ENCODE data around the gene COPB2. TPM values are rescaled to one million over a fixed set of nuclear protein-coding genes. Genes with fewer than 3 reads are reported as not detected.

COPB2 gene
- total and polyA plus RNA-seq, 2 of the 4 experiments (the other 2 are of a cell fraction), result 179 to 363 TPM

GRCh38 chr3:139354661-139355060 is 34.8 kb downstream of the COPB2 start:
- DNase-seq (no peak), ATAC-seq (ENCODE audit: low read depth) (no peak)
- Histone ChIP-seq H3K4me2 (ENCODE audit: low read depth, low read length) (no peak overlapping the region), H4K8ac (ENCODE audit: low read depth in 2 of 2, low read length in 2 of 2) (no peak overlapping the region), H3K23ac (ENCODE audit: low read depth, low read length) (no peak overlapping the region), H3K36me3 (ENCODE audit: control insufficient read depth, insufficient read depth, low read length) (peaks cover 45% of the 10 kb centered on the region), H3K14ac (replicated peaks; ENCODE audit: low read depth, low read length) (no peak overlapping the region), H3K4me3 (ENCODE audit: insufficient read depth, low read depth, low read length) (no peak overlapping the region), H3K18ac (ENCODE audit: low read depth, low read length) (no peak overlapping the region), H3K4ac (ENCODE audit: low read depth, low read length) (no peak overlapping the region), H4K5ac (ENCODE audit: low read depth, low read length) (no peak overlapping the region; the same call in 1 of the 2 replicates), H2AK9ac (replicated peaks; ENCODE audit: low read depth, low read length, poor library complexity) (no peak overlapping the region), H2AFZ (replicated peaks; ENCODE audit: low read length, poor library complexity) (no peak overlapping the region), H2BK20ac (ENCODE audit: low read depth, low read length) (no peak overlapping the region), H3K27me3 (ENCODE audit: control insufficient read depth, insufficient read depth, low read length) (no peaks in the 10 kb centered on the region), H4K91ac (ENCODE audit: insufficient read depth, low read depth, low read length) (no peak overlapping the region), H2AK5ac (ENCODE audit: low read depth, low read length) (no peak overlapping the region), H3K9ac (ENCODE audit: low read depth, low read length) (no peak overlapping the region), H4K20me1 (ENCODE audit: insufficient read depth, low read length) (no peaks in the 10 kb centered on the region), H3K56ac (ENCODE audit: extremely low read depth, insufficient read depth, low read length) (no peak overlapping the region), H3K4me1 (ENCODE audit: control insufficient read depth, insufficient read depth, low read length) (no peaks in the 10 kb centered on the region), H3K9me3 (ENCODE audit: control insufficient read depth, insufficient read depth, low read length) (no peaks in the 10 kb centered on the region), H2BK5ac (ENCODE audit: low read depth, low read length, poor library complexity, severe bottlenecking) (no peak overlapping the region), H3K79me1 (ENCODE audit: low read depth in 1 of 2, low read length in 2 of 2) (peaks cover 0 to 10% of the 10 kb centered on the region in 2 experiments; a peak in 1 of 4 replicates), H2BK15ac (ENCODE audit: low read depth, low read length) (no peak overlapping the region), H3K9me1 (ENCODE audit: insufficient read depth, low read length) (no peaks in the 10 kb centered on the region), H3K27ac (ENCODE audit: insufficient read depth, low read length) (no peak overlapping the region), H2BK120ac (ENCODE audit: low read depth, low read length) (no peak overlapping the region)
- 100% methylated on average over 1 of the region's 4 CpGs; no CpG with 5 or more reads in 1 of the 2 experiments for WGBS, 2 experiments (ENCODE audit: extremely low coverage in 2 of 2, insufficient read length in 1 of 2)
- intact Hi-C loops (cut with micrococcal nuclease), result loop anchor here (5.0 kb wide), 1 partner anchor 33 kb away; the partner anchor contains the start of gene COPB2
- no TSS peak for BruUV-seq (replicated peaks)
- in situ Hi-C loops (cut with MboI; ENCODE audit: low sequenced_read_pairs), result no loop called here
- ChIA-PET CTCF (interaction anchor here (0.9 to 1.5 kb wide), 8 partner anchors 8 to 419 kb away, joined by 3 to 6 read pairs (median 5); no protein-coding TSS in a partner anchor), POLR2A (ENCODE audit: unreplicated experiment) (no interaction called here)
- dilution Hi-C loops (cut with HindIII; ENCODE audit: low sequenced_read_pairs, unreplicated experiment), result no loop called here
- TF ChIP-seq MXI1 (IDR thresholded peaks at IDR 0.05; ENCODE audit: borderline replicate concordance, low read depth, low read length) (no peak), MAFK (IDR thresholded peaks at IDR 0.05; ENCODE audit: low read depth, low read length) (no peak), SMC3 (IDR thresholded peaks at IDR 0.05; ENCODE audit: low read depth, low read length) (no peak), BHLHE40 (IDR thresholded peaks at IDR 0.05; ENCODE audit: low read depth, low read length) (no peak), NFE2L2 (IDR thresholded peaks at IDR 0.05; ENCODE audit: low read depth, low read length) (no peak), FOS (IDR thresholded peaks at IDR 0.05; ENCODE audit: low read depth, low read length) (no peak), MAZ (IDR thresholded peaks at IDR 0.05; ENCODE audit: borderline replicate concordance, low read depth, low read length) (no peak), RCOR1 (IDR thresholded peaks at IDR 0.05; ENCODE audit: insufficient replicate concordance, low read length) (no peak)
